HG02943 (cell line): ENCODE results near the gene CALY.
"Not testable (repeated sequence)": the region's sequence is repeated elsewhere in the genome, so short reads cannot be mapped to it uniquely, and the experiment has no call there.

ENCODE experiments used
- ATAC-seq: cut with Tn5 transposase; IDR thresholded peaks from one replicate; pipeline ENCODE4 v1.9.1; 2021; ENCODE audit warnings: mild to moderate bottlenecking, low read depth, moderate library complexity; ENCODE audit not compliant: unreplicated experiment

CALY gene

DNA sequence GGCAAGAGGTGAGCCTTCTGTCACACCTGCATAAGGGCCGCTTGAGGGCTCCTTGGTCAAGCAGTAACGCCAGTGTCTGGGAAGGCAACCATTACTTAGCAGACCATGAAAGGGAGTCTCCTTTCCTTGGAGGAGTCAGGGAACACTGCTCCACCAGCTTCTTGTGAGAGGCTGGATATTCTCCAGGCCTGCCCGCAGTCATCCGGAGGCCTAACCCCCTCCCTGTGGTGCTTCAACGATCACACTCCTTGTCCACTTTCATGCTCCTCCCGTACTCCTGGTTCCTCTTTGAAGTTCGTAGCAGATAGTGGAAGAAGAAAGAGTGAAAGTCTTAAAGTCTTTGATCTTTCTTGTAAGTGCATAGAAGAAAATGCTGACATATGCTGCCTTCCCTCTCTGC, 30.8 kb upstream of the CALY start:
- ATAC-seq: not testable (repeated sequence)

DNA sequence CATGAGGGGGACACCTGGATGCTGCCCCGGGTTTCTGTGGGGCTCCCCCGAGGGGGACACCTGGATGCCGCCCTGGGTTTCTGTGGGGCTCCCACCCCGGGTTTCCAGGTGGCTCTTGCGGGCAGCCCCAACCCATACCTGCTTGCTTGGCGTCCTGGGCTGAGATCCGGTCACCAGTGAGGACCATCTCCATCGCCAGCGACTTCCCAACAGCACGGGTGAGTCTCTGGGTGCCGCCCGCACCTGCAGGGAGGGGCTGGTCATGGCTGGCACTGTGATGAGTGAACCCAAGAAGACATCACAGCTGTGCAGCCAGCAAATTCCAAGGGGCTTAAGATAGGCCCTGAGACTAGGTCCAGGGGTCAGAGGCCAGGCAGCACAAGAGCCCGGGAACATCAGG, 30.1 kb upstream of the CALY start:
- no peak for ATAC-seq

- ATAC-seq: no peak
Measured at GRCh38 chr10:133366130-133366478, 29.4 kb upstream of the CALY start.

DNA sequence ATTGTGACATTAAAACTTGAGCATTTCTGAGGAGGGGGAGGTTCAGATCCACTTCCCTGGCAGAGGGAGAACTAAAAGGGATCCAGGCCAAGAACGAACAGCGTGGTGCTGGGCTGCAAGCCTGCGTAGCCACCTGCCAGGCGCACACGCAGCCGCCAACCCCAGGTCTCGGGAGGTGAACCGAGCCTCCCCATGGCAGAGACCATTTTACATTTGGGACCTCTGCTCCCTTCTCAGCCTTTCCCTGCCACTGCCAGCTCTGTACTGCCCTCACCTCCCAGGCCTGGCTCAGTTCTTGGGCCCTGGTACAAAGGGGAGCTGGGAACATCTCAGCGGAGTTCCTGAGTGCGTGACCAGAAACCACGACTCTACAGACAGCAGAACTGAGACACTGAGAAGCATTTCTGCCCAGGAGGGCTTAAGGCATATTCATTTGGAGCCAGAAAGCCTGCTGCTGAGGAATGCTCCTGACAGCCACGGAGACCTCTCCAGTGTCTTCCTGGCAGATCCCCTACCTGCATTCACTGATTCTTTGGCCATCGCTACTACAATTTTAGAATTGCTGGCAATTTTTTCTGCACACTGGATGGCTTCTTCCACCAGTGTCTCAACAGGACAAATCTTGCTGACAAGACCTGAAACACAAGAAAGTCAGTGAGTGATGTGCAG, 28.9 kb upstream of the CALY start:
- ATAC-seq: no peak

- no peak for ATAC-seq
Measured at GRCh38 chr10:133364645-133365431, 28.1 kb upstream of the CALY start.

DNA sequence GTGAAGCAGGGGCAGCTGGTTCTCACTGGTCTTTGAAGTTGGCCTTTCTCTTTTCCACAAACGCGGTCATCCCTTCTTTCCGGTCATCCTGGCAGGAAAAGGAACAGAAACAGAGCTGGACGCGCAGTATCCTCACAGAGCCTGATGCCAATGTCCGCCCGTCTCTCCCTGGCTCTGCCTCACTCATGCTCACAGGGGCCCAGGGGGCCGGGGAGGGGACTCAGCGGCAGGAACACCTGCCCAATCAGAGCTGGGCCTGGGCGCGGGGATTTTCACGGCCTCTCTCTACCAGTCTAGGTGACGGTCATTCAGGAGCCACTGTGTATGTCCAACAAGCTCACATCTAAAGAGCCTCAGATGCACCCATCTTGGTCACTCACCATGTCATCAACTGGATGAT, 26.1 kb upstream of the CALY start:
- no peak for ATAC-seq

GRCh38 chr10:133361773-133362441, 25.2 kb upstream of the CALY start:
- no peak for ATAC-seq

DNA sequence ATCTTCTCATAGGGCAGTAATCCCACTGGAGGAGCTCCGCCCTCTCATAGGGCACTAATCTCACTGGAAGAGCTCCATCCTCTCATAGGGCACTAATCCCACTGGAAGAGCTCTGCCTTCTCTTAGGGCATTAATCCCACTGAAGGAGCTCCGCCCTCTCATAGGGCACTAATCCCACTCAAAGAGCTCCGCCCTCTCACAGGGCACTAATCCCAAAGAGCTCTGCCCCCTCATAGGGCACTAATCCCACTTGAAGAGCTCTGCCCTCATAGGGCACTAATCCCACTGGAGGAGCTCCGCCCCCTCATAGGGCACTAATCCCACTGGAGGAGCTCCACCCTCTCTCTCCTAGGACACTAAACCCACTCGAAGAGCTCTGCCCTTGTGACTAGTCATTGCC, 24.5 kb upstream of the CALY start:
- no peak for ATAC-seq

GRCh38 chr10:133359972-133360610, 23.4 kb upstream of the CALY start:
- no peak for ATAC-seq

DNA sequence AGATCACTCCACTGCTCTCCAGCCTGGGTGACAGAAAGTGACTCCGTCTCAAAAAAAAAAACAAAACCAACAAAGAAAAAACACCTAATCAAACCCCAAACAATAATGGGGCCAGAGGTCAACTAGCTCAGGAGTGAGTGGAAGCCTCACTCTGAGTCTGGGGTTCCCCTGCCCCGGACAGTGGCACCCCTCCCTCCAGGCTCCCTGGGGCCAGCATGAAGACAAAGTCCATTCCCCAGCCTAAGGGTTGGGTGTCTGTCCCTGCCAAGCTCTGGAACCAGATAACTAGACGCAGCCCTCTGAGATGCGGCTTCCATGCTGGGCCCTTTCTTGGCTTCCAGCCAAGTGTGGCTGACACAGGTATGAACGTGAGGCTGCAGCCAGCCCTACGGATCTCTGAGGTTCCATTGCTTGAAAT, 22.9 kb upstream of the CALY start:
- no peak for ATAC-seq

DNA sequence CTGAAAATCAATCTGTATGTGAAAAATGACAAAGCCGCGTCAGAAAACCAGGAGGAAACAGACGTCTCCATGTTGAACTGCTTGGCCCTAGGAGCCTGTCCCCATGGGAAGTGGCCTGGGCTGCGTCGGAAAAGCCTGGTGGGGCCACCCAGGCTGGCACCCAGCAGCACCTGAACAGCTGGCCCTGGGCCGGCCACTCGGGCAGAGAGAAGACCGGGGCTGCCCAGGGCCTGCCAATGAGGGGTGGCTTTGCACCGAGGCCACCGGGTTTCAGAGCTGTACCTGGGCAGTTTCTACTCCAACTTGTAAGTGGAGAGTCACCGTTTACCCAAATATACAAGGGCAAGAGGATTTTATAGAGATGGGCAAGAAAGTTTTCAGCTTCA, 22.2 kb upstream of the CALY start:
- ATAC-seq: no peak

GRCh38 chr10:133358162-133358924, 21.6 kb upstream of the CALY start:
- ATAC-seq: no peak

- no peak for ATAC-seq
Measured at GRCh38 chr10:133357285-133358161, 20.8 kb upstream of the CALY start, which contains the start of gene FUOM. FUOM (minus strand) TSS chr10:133358019; CDS start chr10:133358007, 12 bp downstream.

GRCh38 chr10:133356549-133357284, 20.0 kb upstream of the CALY start:
- ATAC-seq: no peak

DNA sequence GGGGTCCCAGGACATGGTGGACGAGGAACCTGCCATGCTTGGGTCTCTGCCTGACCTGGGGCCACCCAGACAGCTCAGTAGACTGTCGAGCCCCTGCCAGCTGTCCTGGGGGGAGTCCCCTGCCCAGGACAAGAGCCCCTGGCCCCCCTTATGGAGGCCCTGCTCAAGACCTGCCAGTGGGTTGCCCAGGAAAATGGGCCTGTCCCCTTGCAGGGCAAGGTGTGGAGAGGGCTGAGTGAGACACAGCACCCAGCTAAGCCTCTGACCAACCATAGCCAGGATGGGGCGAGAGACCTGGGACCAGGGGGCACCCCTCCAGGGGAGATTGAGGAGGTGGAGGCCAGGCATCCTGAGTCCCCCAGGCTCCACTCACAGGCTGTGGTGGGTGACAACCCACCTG, 19.3 kb upstream of the CALY start:
- ATAC-seq: no peak

- ATAC-seq: no peak
Measured at GRCh38 chr10:133355266-133355665, 18.6 kb upstream of the CALY start.

DNA sequence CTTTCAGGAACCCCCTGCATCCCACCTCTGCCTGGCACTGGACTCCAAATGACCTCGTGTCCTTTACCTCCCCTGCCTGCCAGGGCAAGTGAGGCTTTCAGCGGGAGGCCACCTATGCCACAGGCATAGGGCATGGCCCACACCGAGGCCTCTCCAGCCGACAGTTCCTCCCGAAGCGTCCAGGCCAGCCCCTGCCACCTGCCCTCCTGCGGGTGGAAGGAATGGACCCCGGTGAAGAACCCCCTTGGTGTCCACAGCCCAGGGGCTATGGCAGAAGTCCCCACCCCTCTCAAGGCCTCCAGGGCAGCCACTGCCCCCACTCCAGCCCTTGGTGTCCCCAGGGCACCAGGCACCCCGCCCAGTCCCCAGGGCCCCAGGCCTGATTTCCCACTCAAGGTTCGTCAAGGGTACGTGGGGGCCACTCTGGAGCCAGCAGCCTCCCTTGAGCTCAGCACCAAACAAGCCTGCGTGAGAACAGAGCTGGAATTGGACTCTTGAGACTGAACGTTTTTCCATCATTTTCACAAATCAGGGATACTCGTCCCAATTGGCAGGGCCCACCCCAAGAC, 18.1 kb upstream of the CALY start:
- ATAC-seq: no peak

DNA sequence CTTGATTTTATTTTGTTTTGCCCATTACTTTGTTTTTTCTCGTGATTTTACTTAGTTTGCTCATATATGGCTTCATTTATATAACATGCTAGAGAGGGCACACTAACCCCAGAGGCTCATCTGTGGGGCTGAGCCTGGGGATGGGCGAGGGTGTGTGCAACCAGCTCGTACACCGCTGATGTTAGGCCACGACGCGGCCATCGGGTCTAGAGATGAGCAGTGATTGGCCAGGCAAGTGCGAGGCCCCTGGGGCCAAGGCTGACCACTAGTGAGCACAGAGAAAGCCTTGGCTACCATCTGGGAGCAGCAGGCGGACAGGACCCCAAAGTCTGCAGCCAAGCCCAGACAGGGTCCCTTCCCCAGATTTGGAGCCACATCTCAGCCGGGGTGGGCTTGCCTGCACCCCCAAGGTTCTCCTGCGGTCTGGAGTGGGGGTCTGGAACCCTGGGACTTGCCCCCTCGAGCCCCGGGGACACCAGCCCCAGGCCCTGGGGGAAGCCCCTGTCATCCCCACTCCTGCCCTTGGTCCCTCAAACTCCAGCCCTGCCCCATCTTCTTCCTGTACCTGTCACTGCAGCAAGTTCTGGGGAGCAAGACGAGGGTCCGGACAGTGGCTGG, 17.4 kb upstream of the CALY start:
- no peak for ATAC-seq
